ENCODE measurements around the gene ZNF451. TPM values are rescaled to one million over a fixed set of nuclear protein-coding genes. Genes with fewer than 3 reads are reported as not detected.

Gene ZNF451
- total RNA-seq, 1 donor = 77.5 TPM

GRCh38 chr6:57165080-57165479 is 75.1 kb downstream of the ZNF451 start:
- no peak for DNase-seq (ENCODE audit: low read depth)
- no peak overlapping the region for H3K4me3 ChIP-seq (ENCODE audit: low read depth, low read length)
- TF ChIP-seq, protein P1, sequence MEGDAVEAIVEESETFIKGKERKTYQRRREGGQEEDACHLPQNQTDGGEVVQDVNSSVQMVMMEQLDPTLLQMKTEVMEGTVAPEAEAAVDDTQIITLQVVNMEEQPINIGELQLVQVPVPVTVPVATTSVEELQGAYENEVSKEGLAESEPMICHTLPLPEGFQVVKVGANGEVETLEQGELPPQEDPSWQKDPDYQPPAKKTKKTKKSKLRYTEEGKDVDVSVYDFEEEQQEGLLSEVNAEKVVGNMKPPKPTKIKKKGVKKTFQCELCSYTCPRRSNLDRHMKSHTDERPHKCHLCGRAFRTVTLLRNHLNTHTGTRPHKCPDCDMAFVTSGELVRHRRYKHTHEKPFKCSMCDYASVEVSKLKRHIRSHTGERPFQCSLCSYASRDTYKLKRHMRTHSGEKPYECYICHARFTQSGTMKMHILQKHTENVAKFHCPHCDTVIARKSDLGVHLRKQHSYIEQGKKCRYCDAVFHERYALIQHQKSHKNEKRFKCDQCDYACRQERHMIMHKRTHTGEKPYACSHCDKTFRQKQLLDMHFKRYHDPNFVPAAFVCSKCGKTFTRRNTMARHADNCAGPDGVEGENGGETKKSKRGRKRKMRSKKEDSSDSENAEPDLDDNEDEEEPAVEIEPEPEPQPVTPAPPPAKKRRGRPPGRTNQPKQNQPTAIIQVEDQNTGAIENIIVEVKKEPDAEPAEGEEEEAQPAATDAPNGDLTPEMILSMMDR (IDR thresholded peaks at IDR 0.05; ENCODE audit: insufficient read depth, low read length) = no peak

GRCh38 chr6:57172136-57173055 is 82.4 kb downstream of the ZNF451 start, which contains the start of gene BAG2:
TSS of gene BAG2 (plus strand) at chr6:57172326. CDS start at chr6:57172698, 372 bp downstream.
- peak within 1 kb of the TSS; percentile 72 for H3K4me3 ChIP-seq (ENCODE audit: low read depth, low read length)
- TF ChIP-seq, protein P1 (IDR thresholded peaks at IDR 0.05; ENCODE audit: insufficient read depth, low read length) = peak; percentile 17
- DNase-seq (ENCODE audit: low read depth) = peak; percentile 87

GRCh38 chr6:57173056-57173885 is 83.3 kb downstream of the ZNF451 start:
- DNase-seq (ENCODE audit: low read depth) = peak; percentile 49
- TF ChIP-seq, protein P1 (IDR thresholded peaks at IDR 0.05; ENCODE audit: insufficient read depth, low read length) = no peak
- peak overlapping the region; percentile 72 for H3K4me3 ChIP-seq (ENCODE audit: low read depth, low read length)

GRCh38 chr6:57173886-57174510 is 84.0 kb downstream of the ZNF451 start:
- TF ChIP-seq, protein P1 (IDR thresholded peaks at IDR 0.05; ENCODE audit: insufficient read depth, low read length) = no peak
- H3K4me3 ChIP-seq (ENCODE audit: low read depth, low read length) = peak overlapping the region; percentile 72
- DNase-seq (ENCODE audit: low read depth) = peak; percentile 87

- TF ChIP-seq, protein P1 (IDR thresholded peaks at IDR 0.05; ENCODE audit: insufficient read depth, low read length) = no peak
- H3K4me3 ChIP-seq (ENCODE audit: low read depth, low read length) = peak overlapping the region; percentile 72
- DNase-seq (ENCODE audit: low read depth) = peak; percentile 11
These were observed 84.5 kb downstream of the ZNF451 start for GRCh38 chr6:57174511-57174907.

DNA sequence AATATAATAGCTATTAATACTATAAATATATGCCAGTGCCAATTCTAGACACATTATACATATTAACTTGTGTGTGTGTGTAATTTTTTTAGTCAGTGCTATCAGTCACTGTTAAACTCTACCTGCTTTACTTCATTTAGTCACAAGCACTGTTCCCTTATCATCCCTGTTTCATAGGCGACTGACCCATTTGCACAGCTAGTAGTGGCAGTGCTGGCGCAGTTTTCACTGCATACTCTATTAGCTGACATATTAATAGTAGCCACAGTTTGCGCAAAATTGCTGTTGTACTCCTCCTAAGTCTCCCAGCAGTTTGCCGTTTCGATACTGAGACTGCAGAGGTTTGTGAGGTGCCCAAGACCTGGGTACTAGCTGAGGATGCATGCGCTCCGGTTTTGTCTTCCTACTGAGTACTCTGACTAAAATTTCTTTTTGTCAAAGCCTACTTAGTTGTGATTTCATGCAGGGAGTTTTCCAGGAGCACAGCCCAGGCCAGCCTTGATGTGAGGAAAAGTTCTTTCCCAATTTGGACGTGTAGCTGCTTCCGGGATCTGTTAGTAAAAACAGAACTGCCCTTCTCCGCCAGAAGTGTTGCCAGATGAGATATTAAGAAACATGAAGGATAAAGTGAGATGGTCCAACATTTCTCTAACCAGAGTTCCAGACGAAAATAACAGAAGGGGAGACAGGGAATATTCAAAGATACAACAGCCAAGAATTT is 87.7 kb downstream of the ZNF451 start:
- peak overlapping the region; percentile 51 for H3K4me3 ChIP-seq (ENCODE audit: low read depth, low read length)
- DNase-seq (ENCODE audit: low read depth) = peak; percentile 84
- TF ChIP-seq, protein P1 (IDR thresholded peaks at IDR 0.05; ENCODE audit: insufficient read depth, low read length) = no peak
